Measurements from ENCODE around the gene NDUFAF3. TPM values are rescaled to one million over a fixed set of nuclear protein-coding genes. Genes with fewer than 3 reads are reported as not detected.

Gene NDUFAF3
- total RNA-seq, 1 donor from 2014 or later: 75.4 TPM

- Histone ChIP-seq H4K20me1 (ENCODE audit: insufficient read depth, low read length) (peaks cover 5% of the 10 kb centered on the region), H3K9ac (ENCODE audit: low read length) (no peak overlapping the region), H3K27me3 (ENCODE audit: insufficient read depth, low read length) (no peaks in the 10 kb centered on the region), H3K4me1 (ENCODE audit: insufficient read depth, low read length) (no peaks in the 10 kb centered on the region), H2AFZ (ENCODE audit: low read depth, low read length) (no peak overlapping the region), H3K4me2 (ENCODE audit: low read length) (no peak overlapping the region), H3K27ac (ENCODE audit: low read depth, low read length) (no peak overlapping the region), H3K36me3 (ENCODE audit: insufficient read depth, low read length) (peaks cover 2% of the 10 kb centered on the region), H3K79me2 (ENCODE audit: insufficient read depth, low read length) (peaks cover 6% of the 10 kb centered on the region), H3K9me3 (ENCODE audit: insufficient read depth, low read depth, low read length) (no peaks in the 10 kb centered on the region), H3K4me3 (ENCODE audit: insufficient read depth, low read depth, low read length) (no peak overlapping the region)
- no peaks in the 10 kb centered on the region for H3K27me3 Mint-ChIP-seq (ENCODE audit: low read depth, unreplicated experiment)
- no peaks in the 10 kb centered on the region for H3K4me1 Mint-ChIP-seq (ENCODE audit: low read depth, unreplicated experiment)
- FAIRE-seq: no peak
- no peak for DNase-seq (ENCODE audit: low read depth)
- H3K4me3 Mint-ChIP-seq (ENCODE audit: unreplicated experiment): no peak overlapping the region
- H3K27ac Mint-ChIP-seq (ENCODE audit: unreplicated experiment): no peak overlapping the region
- TF ChIP-seq CTCF (IDR thresholded peaks at IDR 0.05; ENCODE audit: insufficient read depth, low read depth, low read length) (no peak), EZH2 (IDR thresholded peaks at IDR 0.05; ENCODE audit: insufficient read depth, low read length) (no peak)
- peaks cover 5% of the 10 kb centered on the region for H3K36me3 Mint-ChIP-seq (ENCODE audit: low read depth, unreplicated experiment)
- H3K9me3 Mint-ChIP-seq (ENCODE audit: unreplicated experiment): no peaks in the 10 kb centered on the region
Measured at GRCh38 chr3:48999085-48999858, 22.6 kb upstream of the NDUFAF3 start.

- Mint-ChIP-seq H3K4me3 (ENCODE audit: unreplicated experiment) (no peak overlapping the region), H3K27ac (ENCODE audit: unreplicated experiment) (no peak overlapping the region), H3K36me3 (ENCODE audit: low read depth, unreplicated experiment) (peaks cover 5% of the 10 kb centered on the region), H3K4me1 (ENCODE audit: low read depth, unreplicated experiment) (no peaks in the 10 kb centered on the region), H3K9me3 (ENCODE audit: unreplicated experiment) (no peaks in the 10 kb centered on the region), H3K27me3 (ENCODE audit: low read depth, unreplicated experiment) (no peaks in the 10 kb centered on the region)
- Histone ChIP-seq H3K27me3 (ENCODE audit: insufficient read depth, low read length) (no peaks in the 10 kb centered on the region), H3K4me1 (ENCODE audit: insufficient read depth, low read length) (peaks cover 3% of the 10 kb centered on the region), H3K27ac (ENCODE audit: low read depth, low read length) (no peak overlapping the region), H4K20me1 (ENCODE audit: insufficient read depth, low read length) (no peaks in the 10 kb centered on the region), H3K79me2 (ENCODE audit: insufficient read depth, low read length) (no peaks in the 10 kb centered on the region), H3K9ac (ENCODE audit: low read length) (no peak overlapping the region), H2AFZ (ENCODE audit: low read depth, low read length) (no peak overlapping the region), H3K4me3 (ENCODE audit: insufficient read depth, low read depth, low read length) (no peak overlapping the region), H3K4me2 (ENCODE audit: low read length) (no peak overlapping the region), H3K9me3 (ENCODE audit: insufficient read depth, low read depth, low read length) (no peaks in the 10 kb centered on the region), H3K36me3 (ENCODE audit: insufficient read depth, low read length) (no peaks in the 10 kb centered on the region)
- DNase-seq (ENCODE audit: low read depth): no peak
- no peak for TF ChIP-seq EZH2 (IDR thresholded peaks at IDR 0.05; ENCODE audit: insufficient read depth, low read length)
- TF ChIP-seq CTCF (IDR thresholded peaks at IDR 0.05; ENCODE audit: insufficient read depth, low read depth, low read length): no peak
- FAIRE-seq: no peak
Measured at GRCh38 chr3:49001155-49001554, 20.8 kb upstream of the NDUFAF3 start.
